H9 (cell line): Measurements from ENCODE around the gene CACNA1D. TPM values are rescaled to one million over a fixed set of nuclear protein-coding genes. Genes with fewer than 3 reads are reported as not detected.

Experiments
- DNase-seq: peaks from one replicate; pipeline ENCODE4 v3.0.0-alpha.2; 2017
- H2AFZ ChIP-seq: one replicate; pipeline ENCODE4 v1.6.1; 2013; ENCODE audit warnings: mild to moderate bottlenecking, low read length, control low read depth, moderate library complexity
- H2AK5ac ChIP-seq: 2 replicates; pipeline ENCODE4 v1.6.1; 2013; ENCODE audit warnings: low read length, control low read depth, mixed read lengths; ENCODE audit not compliant: insufficient read length
- H2BK120ac ChIP-seq: one replicate; pipeline ENCODE4 v1.6.1; 2013; ENCODE audit warnings: low read depth, mild to moderate bottlenecking, low read length, control low read depth, inconsistent platforms; ENCODE audit not compliant: poor library complexity, severe bottlenecking
- H2BK12ac ChIP-seq: 2 replicates; pipeline ENCODE4 v1.6.1; 2013; ENCODE audit warnings: low read length, control low read depth, mixed read lengths, low read depth; ENCODE audit not compliant: insufficient read length
- H2BK15ac ChIP-seq: 2 replicates; pipeline ENCODE4 v1.6.1; 2013; ENCODE audit warnings: low read depth, low read length, control low read depth
- H2BK20ac ChIP-seq: one replicate; pipeline ENCODE4 v1.6.1; 2013; ENCODE audit warnings: low read depth, mild to moderate bottlenecking, low read length, control low read depth, inconsistent platforms; ENCODE audit not compliant: poor library complexity, severe bottlenecking
- H2BK5ac ChIP-seq: 2 replicates; pipeline ENCODE4 v1.6.1; 2013; ENCODE audit warnings: low read length, control low read depth, mixed read lengths; ENCODE audit not compliant: insufficient read length
- H3K14ac ChIP-seq: 2 replicates; pipeline ENCODE4 v1.6.1; 2013; ENCODE audit warnings: low read length, control low read depth; ENCODE audit not compliant: insufficient read depth
- H3K18ac ChIP-seq: 2 replicates; pipeline ENCODE4 v1.6.1; 2013; ENCODE audit warnings: low read depth, mild to moderate bottlenecking, mixed read lengths, low read length, control low read depth; ENCODE audit not compliant: insufficient read length
- H3K23ac ChIP-seq: 2 replicates; pipeline ENCODE4 v1.6.1; 2013; ENCODE audit warnings: low read length, control low read depth, mixed read lengths, low read depth; ENCODE audit not compliant: insufficient read length
- H3K23me2 ChIP-seq: 2 replicates; pipeline ENCODE4 v1.6.1; 2013; ENCODE audit warnings: low read depth, mild to moderate bottlenecking, mixed read lengths, low read length, control low read depth; ENCODE audit not compliant: insufficient read length, poor library complexity, severe bottlenecking
- H3K27ac ChIP-seq: 2 replicates; pipeline ENCODE4 v1.5.1; 2013; ENCODE audit warnings: low read length, control low read depth, mixed read lengths, low read depth; ENCODE audit not compliant: insufficient read length
- H3K27me3 ChIP-seq: 2 replicates; pipeline ENCODE4 v1.6.1; 2013; ENCODE audit warnings: low read length, control low read depth, inconsistent platforms; ENCODE audit not compliant: insufficient read depth
- H3K4ac ChIP-seq: 2 replicates; pipeline ENCODE4 v1.6.1; 2013; ENCODE audit warnings: low read depth, mild to moderate bottlenecking, control low read depth, inconsistent platforms, low read length, moderate library complexity
- H3K4me1 ChIP-seq: 2 replicates; pipeline ENCODE4 v1.6.1; 2013; ENCODE audit warnings: low read length, control low read depth, inconsistent platforms; ENCODE audit not compliant: insufficient read depth
- H3K4me2 ChIP-seq: 2 replicates; pipeline ENCODE4 v1.6.1; 2013; ENCODE audit warnings: low read length, control low read depth, mixed read lengths; ENCODE audit not compliant: insufficient read length, insufficient read depth
- H3K56ac ChIP-seq: 2 replicates; pipeline ENCODE4 v1.6.1; 2013; ENCODE audit warnings: low read depth, mild to moderate bottlenecking, mixed read lengths, low read length, control low read depth; ENCODE audit not compliant: insufficient read length
- H3K79me1 ChIP-seq: 2 replicates; pipeline ENCODE4 v1.6.1; 2013; ENCODE audit warnings: low read depth, mild to moderate bottlenecking, moderate library complexity, low read length, control low read depth, inconsistent platforms; ENCODE audit not compliant: insufficient read depth, poor library complexity, severe bottlenecking
- H3K79me2 ChIP-seq: 2 replicates; pipeline ENCODE4 v1.6.1; 2013; ENCODE audit warnings: low read length, control low read depth, inconsistent platforms; ENCODE audit not compliant: insufficient read depth
- H3K9ac ChIP-seq: 2 replicates; pipeline ENCODE4 v1.6.1; 2013; ENCODE audit warnings: low read length, control low read depth, mixed read lengths; ENCODE audit not compliant: insufficient read length; ENCODE audit errors: extremely low read depth
- H3K9me3 ChIP-seq: one replicate; pipeline ENCODE4 v1.6.1; 2013; ENCODE audit warnings: low read depth, low read length, inconsistent platforms; ENCODE audit not compliant: control insufficient read depth
- H3T11ph ChIP-seq: one replicate; pipeline ENCODE4 v1.6.1; 2013; ENCODE audit warnings: mild to moderate bottlenecking, low read length, control low read depth, inconsistent platforms
- H4K20me1 ChIP-seq: one replicate; pipeline ENCODE4 v1.6.1; 2013; ENCODE audit not compliant: control insufficient read depth, insufficient read length, insufficient read depth
- H4K5ac ChIP-seq: 2 replicates; pipeline ENCODE4 v1.6.1; 2013; ENCODE audit warnings: low read depth, mild to moderate bottlenecking, mixed read lengths, low read length, control low read depth; ENCODE audit not compliant: insufficient read length
- H4K8ac ChIP-seq: replicated peaks from 2 replicates; pipeline ENCODE4 v1.6.1; 2013; ENCODE audit warnings: low read length, control low read depth, mixed read lengths, low read depth; ENCODE audit not compliant: insufficient read length
- H4K91ac ChIP-seq: 2 replicates; pipeline ENCODE4 v1.6.1; 2013; ENCODE audit warnings: low read depth, mild to moderate bottlenecking, moderate library complexity, mixed read lengths, low read length, control low read depth; ENCODE audit not compliant: insufficient read length
- H3K27ac Mint-ChIP-seq, 3 experiments: 2 replicates in 2 of 3; 3 replicates in 1 of 3; pipeline ENCODE4 v1.8.0; 2020 to 2021; ENCODE audit warnings: mixed read lengths in 3 of 3, mild to moderate bottlenecking in 1 of 3, moderate library complexity in 1 of 3
- H3K27me3 Mint-ChIP-seq: 2 replicates; pipeline ENCODE4 v1.8.0; 2021; ENCODE audit warnings: low read depth, mild to moderate bottlenecking, moderate library complexity, mixed read lengths
- H3K36me3 Mint-ChIP-seq, 3 experiments: 2 replicates in 2 of 3; 3 replicates in 1 of 3; pipeline ENCODE4 v1.8.0; 2020 to 2021; ENCODE audit warnings: low read depth in 3 of 3, mixed read lengths in 3 of 3; ENCODE audit not compliant: insufficient read depth in 1 of 3
- H3K4me1 Mint-ChIP-seq, 2 experiments: 2 replicates each; pipeline ENCODE4 v1.8.0; 2020; ENCODE audit warnings: mixed read lengths in 2 of 2
- H3K4me3 Mint-ChIP-seq, 2 experiments: 2 replicates in 1 of 2; 3 replicates in 1 of 2; pipeline ENCODE4 v1.8.0; 2020 to 2021; ENCODE audit warnings: mild to moderate bottlenecking in 2 of 2, mixed read lengths in 2 of 2, moderate library complexity in 1 of 2
- H3K9me3 Mint-ChIP-seq, 2 experiments: 2 replicates in 1 of 2; 3 replicates in 1 of 2; pipeline ENCODE4 v1.8.0; 2020; ENCODE audit warnings: mild to moderate bottlenecking in 2 of 2, mixed read lengths in 2 of 2, moderate library complexity in 1 of 2
- CTCF ChIP-seq: fragments of 200-600 bp; sonication (generic); conservative IDR thresholded peaks from 3 replicates; pipeline ENCODE4 v1.8.0; 2021; ENCODE audit warnings: antibody characterized with exemption, mild to moderate bottlenecking
- WGBS: extraction: QIAGEN DNeasy Blood & Tissue Kit; methylation state at CpG from one replicate; pipeline ENCODE4 v1.1.7; 2013; ENCODE audit warnings: missing lambda C conversion rate, low lambda C conversion rate, mixed read lengths; ENCODE audit not compliant: insufficient read length; ENCODE audit errors: extremely low coverage; 5-methylcytosine and 5-hydroxymethylcytosine counted together
- total RNA-seq: library from RNA; stranded (reverse); gene quantifications from 2 replicates; pipeline ENCODE4 v1.2.1, GENCODE V29; 2021

Gene CACNA1D
- total RNA-seq, 1 experiment from 2014 or later = 3.5 TPM

DNA sequence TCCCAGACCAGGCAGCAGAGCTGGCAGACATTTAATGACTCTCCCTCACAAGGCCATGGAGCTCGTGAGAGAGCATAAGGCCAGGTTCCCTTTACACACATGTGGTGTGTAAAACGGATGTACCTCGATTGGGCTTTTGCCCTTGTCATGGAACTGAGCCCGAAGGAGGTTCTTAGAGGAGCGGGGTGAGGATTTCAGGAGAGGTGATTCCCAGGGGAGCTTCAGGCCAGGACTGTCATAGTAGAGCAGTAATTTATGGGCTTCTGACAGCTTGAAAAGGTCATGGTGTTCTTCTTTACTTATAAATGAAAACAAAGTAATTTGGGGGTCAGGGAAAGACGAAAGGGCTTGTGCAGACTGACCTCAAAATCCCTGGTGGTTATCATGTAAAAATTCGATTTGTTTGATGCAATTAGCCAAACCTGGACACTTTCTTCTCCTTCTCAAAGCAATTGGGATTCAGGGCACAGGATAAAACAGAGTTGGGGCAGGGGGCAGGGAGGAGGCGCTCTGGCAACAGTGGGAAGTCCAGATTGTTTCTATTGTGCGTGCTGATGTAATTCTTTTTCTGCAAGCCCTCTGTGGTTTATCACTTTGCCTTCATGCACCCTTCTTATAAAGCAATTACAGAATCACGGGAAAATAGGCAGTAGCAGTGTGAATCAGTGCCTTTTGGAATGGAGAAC, 51.0 kb downstream of the CACNA1D start:
- H3K79me1 ChIP-seq = no peaks in the 10 kb centered on the region
- Mint-ChIP-seq H3K27me3 (no peaks in the 10 kb centered on the region; the same call in 1 of the 2 replicates), H3K4me1 (peaks cover 9 to 12% of the 10 kb centered on the region in 2 experiments; a peak in 3 of 4 replicates), H3K4me3 (no peak overlapping the region), H3K9me3 (no peaks in the 10 kb centered on the region; a peak in 1 of 5 replicates), H3K36me3 (no peaks in the 10 kb centered on the region; a peak in 1 of 7 replicates), H3K27ac (no peak overlapping the region)
- H3K27ac ChIP-seq = no peak overlapping the region
- no peak overlapping the region for H3K9ac ChIP-seq
- H2BK20ac ChIP-seq = no peak overlapping the region
- H2BK5ac ChIP-seq = no peak overlapping the region
- no peaks in the 10 kb centered on the region for H3K9me3 ChIP-seq
- H2AK5ac ChIP-seq = no peak overlapping the region
- no peak overlapping the region for H3T11ph ChIP-seq
- no peak overlapping the region; the same call in 1 of the 2 replicates for H3K14ac ChIP-seq
- no peak overlapping the region for H4K8ac ChIP-seq
- no peak overlapping the region for H2AFZ ChIP-seq
- no peak overlapping the region for H2BK12ac ChIP-seq
- no peak for DNase-seq
- no peak overlapping the region for H4K5ac ChIP-seq
- H3K23ac ChIP-seq = no peak overlapping the region
- no peak overlapping the region for H3K56ac ChIP-seq
- WGBS = no CpG with 5 or more reads among the region's 10 CpGs
- no peak overlapping the region for H2BK120ac ChIP-seq
- no peak for TF ChIP-seq CTCF
- H3K18ac ChIP-seq = no peak overlapping the region
- H3K79me2 ChIP-seq = no peaks in the 10 kb centered on the region
- H3K4me1 ChIP-seq = no peaks in the 10 kb centered on the region
- H2BK15ac ChIP-seq = no peak overlapping the region
- H4K20me1 ChIP-seq = no peaks in the 10 kb centered on the region
- no peaks in the 10 kb centered on the region for H3K27me3 ChIP-seq
- no peaks in the 10 kb centered on the region for H3K23me2 ChIP-seq
- no peak overlapping the region for H3K4me2 ChIP-seq
- H4K91ac ChIP-seq = no peak overlapping the region
- H3K4ac ChIP-seq = no peak overlapping the region
